WERI-Rb-1 (cell line): ENCODE measurements around the gene ADPGK.
"Not testable (repeated sequence)": the region's sequence is repeated elsewhere in the genome, so short reads cannot be mapped to it uniquely, and the experiment has no call there.

Experiments
- DNase-seq: peaks from one replicate; pipeline ENCODE4 v3.0.0-alpha.2; 2020
- H3K27ac ChIP-seq: fragments of 250-450 bp; sonication (Bioruptor Pico); 2 replicates; pipeline ENCODE4 v1.5.1; 2020; ENCODE audit warnings: mild to moderate bottlenecking, moderate library complexity
- H3K27me3 ChIP-seq: fragments of 250-450 bp; sonication (Bioruptor Pico); 2 replicates; pipeline ENCODE4 v1.5.1; 2021; ENCODE audit warnings: mild to moderate bottlenecking, low read depth, moderate library complexity; ENCODE audit not compliant: insufficient read depth, severe bottlenecking
- H3K36me3 ChIP-seq: fragments of 250-450 bp; sonication (Bioruptor Pico); 2 replicates; pipeline ENCODE4 v1.5.1; 2020; ENCODE audit warnings: mild to moderate bottlenecking, moderate library complexity
- H3K4me3 ChIP-seq: 2 replicates; pipeline ENCODE4 v1.5.1; 2011; ENCODE audit warnings: low read depth, mild to moderate bottlenecking, control low read depth, low read length
- H3K9me3 ChIP-seq: fragments of 250-450 bp; sonication (Bioruptor Pico); 2 replicates; pipeline ENCODE4 v1.5.1; 2021; ENCODE audit warnings: mild to moderate bottlenecking, moderate library complexity; ENCODE audit not compliant: severe bottlenecking
- TF ChIP-seq, protein P1 (sequence below): IDR thresholded peaks from 2 replicates; pipeline ENCODE4 v1.5.1; 2011; ENCODE audit warnings: low read depth, mild to moderate bottlenecking, control low read depth, inconsistent platforms, low read length

The ADPGK gene

DNA sequence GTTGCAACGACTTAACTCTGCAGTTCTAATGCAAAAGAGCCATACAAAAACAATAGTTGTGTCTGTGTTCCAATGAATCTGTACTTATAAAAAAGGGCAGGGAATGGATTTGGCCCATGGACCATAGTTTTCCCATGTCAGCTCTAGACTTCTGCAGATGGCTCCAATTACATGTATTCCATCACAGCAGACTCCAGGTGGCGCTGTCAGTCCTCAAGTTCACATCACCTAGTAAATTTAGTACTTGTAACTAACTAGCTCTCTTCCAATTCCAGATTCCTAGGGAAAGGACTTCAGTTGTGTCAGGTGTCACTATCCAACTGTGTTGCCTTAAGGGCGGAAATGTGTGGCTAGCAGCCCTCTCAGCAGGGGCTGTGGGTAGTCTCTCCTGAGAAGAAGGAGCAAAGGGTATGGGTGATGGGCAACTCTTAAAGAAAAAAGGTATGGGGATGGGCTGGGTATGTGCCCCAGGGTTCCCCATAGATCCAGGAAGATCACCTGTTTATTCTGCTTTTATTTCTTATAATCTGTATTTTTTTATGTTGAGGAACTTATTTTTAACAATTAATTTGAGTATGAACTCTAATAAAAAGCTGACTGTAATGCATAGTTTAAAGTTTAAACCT is 61.4 kb downstream of the ADPGK start:
- no peak overlapping the region for H3K27ac ChIP-seq
- TF ChIP-seq, protein P1, sequence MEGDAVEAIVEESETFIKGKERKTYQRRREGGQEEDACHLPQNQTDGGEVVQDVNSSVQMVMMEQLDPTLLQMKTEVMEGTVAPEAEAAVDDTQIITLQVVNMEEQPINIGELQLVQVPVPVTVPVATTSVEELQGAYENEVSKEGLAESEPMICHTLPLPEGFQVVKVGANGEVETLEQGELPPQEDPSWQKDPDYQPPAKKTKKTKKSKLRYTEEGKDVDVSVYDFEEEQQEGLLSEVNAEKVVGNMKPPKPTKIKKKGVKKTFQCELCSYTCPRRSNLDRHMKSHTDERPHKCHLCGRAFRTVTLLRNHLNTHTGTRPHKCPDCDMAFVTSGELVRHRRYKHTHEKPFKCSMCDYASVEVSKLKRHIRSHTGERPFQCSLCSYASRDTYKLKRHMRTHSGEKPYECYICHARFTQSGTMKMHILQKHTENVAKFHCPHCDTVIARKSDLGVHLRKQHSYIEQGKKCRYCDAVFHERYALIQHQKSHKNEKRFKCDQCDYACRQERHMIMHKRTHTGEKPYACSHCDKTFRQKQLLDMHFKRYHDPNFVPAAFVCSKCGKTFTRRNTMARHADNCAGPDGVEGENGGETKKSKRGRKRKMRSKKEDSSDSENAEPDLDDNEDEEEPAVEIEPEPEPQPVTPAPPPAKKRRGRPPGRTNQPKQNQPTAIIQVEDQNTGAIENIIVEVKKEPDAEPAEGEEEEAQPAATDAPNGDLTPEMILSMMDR: peak; percentile 77
- H3K27me3 ChIP-seq: no peaks in the 10 kb centered on the region
- H3K36me3 ChIP-seq: peaks cover 9% of the 10 kb centered on the region
- H3K4me3 ChIP-seq: no peak overlapping the region
- no peaks in the 10 kb centered on the region for H3K9me3 ChIP-seq
- DNase-seq: peak; percentile 71

DNA sequence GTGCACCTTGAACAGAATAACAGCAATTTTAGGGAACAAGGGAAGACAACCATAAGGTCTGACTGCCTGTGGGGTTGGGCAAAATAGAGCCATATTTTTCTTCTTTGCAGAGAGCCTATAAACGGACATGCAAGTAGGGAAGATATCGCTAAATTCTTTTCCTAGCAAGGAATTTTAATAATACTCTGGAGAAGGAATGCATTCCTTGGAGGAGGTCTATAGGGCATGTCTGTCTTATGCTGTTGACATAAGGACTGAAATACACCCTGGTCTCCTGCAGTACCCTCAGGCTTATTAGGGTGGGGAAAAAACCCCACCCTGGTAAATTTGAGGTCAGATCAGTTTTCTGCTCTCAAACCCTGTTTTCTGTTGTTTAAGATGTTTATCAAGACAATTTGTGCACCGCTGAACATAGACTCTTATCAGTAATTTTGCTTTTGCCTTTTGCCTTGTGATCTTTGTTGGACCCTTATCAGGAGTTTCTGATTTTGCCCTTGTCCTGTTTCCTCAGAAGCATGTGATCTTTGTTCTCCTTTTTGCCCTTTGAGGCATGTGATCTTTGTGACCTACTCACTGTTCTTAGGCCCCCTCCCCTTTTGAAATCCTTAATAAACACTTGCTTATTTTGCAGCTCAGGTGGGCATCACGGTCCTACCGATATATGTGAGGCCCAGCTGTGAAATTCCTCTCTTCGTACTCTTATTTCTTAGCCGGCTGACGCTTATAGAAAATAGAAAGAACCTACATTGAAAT is 74.8 kb downstream of the ADPGK start:
- H3K27me3 ChIP-seq, H3K9me3 ChIP-seq, H3K27ac ChIP-seq, DNase-seq, H3K4me3 ChIP-seq, H3K36me3 ChIP-seq: not testable (repeated sequence)

DNA sequence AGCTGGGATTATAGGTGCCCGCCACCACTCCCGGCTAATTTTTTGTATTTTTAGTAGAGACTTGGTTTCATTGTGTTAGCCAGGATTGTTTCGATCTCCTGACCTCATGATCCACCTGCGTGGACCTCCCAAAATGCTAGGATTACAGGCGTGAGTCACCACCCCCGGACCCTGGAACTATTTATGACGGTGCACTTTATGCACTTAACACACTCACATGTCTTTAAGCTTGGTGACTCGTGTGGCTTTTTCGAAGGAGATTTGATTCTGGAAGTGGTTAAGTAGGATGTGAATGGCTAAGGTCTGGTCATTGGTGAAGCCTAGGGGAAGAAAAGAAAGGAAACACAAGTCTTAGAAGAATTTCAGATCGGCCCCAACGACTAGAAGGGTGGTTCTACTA is 77.3 kb downstream of the ADPGK start:
- TF ChIP-seq, protein P1: no peak
- Histone ChIP-seq H3K9me3 (no peaks in the 10 kb centered on the region), H3K27me3 (no peaks in the 10 kb centered on the region), H3K36me3 (no peaks in the 10 kb centered on the region), H3K4me3 (no peak overlapping the region), H3K27ac (no peak overlapping the region)
- no peak for DNase-seq
